GM06990 (cell line): ENCODE results near the gene RUVBL1.
"Not testable (repeated sequence)": the region's sequence is repeated elsewhere in the genome, so short reads cannot be mapped to it uniquely, and the experiment has no call there.

ENCODE experiments used
- DNase-seq: peaks from one replicate; pipeline ENCODE4 v3.0.0-alpha.2; 2011; ENCODE audit not compliant: insufficient read length; ENCODE audit errors: extremely low read depth
- H3K27me3 ChIP-seq: replicated peaks from 2 replicates; pipeline ENCODE4 v1.6.0; 2011; ENCODE audit warnings: low read length; ENCODE audit not compliant: control insufficient read depth, insufficient read depth
- H3K36me3 ChIP-seq: 2 replicates; pipeline ENCODE4 v1.5.1; 2011; ENCODE audit warnings: low read length; ENCODE audit not compliant: control insufficient read depth, insufficient read depth
- H3K4me3 ChIP-seq: replicated peaks from 2 replicates; pipeline ENCODE4 v1.5.1; 2011; ENCODE audit warnings: low read depth, mild to moderate bottlenecking, control low read depth, low read length
- CTCF ChIP-seq: IDR thresholded peaks from 2 replicates; pipeline ENCODE4 v1.5.1; 2011; ENCODE audit warnings: low read length, control low read depth, mild to moderate bottlenecking, inconsistent platforms; ENCODE audit not compliant: insufficient read depth, poor library complexity, severe bottlenecking

The RUVBL1 gene

GRCh38 chr3:128167646-128167972 lies 44.0 kb upstream of the RUVBL1 start:
- Histone ChIP-seq H3K4me3 (no peak overlapping the region), H3K36me3 (no peaks in the 10 kb centered on the region; the same call in none of the 2 replicates), H3K27me3 (no peaks in the 10 kb centered on the region)
- TF ChIP-seq CTCF: no peak
- DNase-seq: no peak

- DNase-seq: no peak
- H3K4me3 ChIP-seq: no peak overlapping the region
Observed at GRCh38 chr3:128166971-128167453, 43.4 kb upstream of the RUVBL1 start.

GRCh38 chr3:128163432-128163831 lies 39.8 kb upstream of the RUVBL1 start:
- TF ChIP-seq CTCF: no peak

More at GRCh38 chr3:128166971-128167453, 43.4 kb upstream of the RUVBL1 start:
- no peaks in the 10 kb centered on the region; the same call in none of the 2 replicates for H3K36me3 ChIP-seq
- no peaks in the 10 kb centered on the region for H3K27me3 ChIP-seq
- TF ChIP-seq CTCF: no peak

GRCh38 chr3:128160661-128161060 lies 37.0 kb upstream of the RUVBL1 start:
- Histone ChIP-seq H3K36me3 (peaks cover 2% of the 10 kb centered on the region), H3K4me3 (no peak overlapping the region), H3K27me3 (no peaks in the 10 kb centered on the region)
- TF ChIP-seq CTCF: no peak
- DNase-seq: no peak

More at GRCh38 chr3:128163432-128163831, 39.8 kb upstream of the RUVBL1 start:
- H3K36me3 ChIP-seq: no peaks in the 10 kb centered on the region; the same call in none of the 2 replicates
- H3K27me3 ChIP-seq: no peaks in the 10 kb centered on the region
- no peak overlapping the region for H3K4me3 ChIP-seq
- DNase-seq: no peak

- no peak overlapping the region for H3K4me3 ChIP-seq
- no peak for DNase-seq
- no peak for TF ChIP-seq CTCF
Observed at GRCh38 chr3:128155616-128156360, 32.2 kb upstream of the RUVBL1 start.

GRCh38 chr3:128154354-128154753 lies 30.7 kb upstream of the RUVBL1 start:
- DNase-seq: not testable (repeated sequence)

More at GRCh38 chr3:128155616-128156360, 32.2 kb upstream of the RUVBL1 start:
- peaks cover 2% of the 10 kb centered on the region; the same call in 1 of the 2 replicates for H3K36me3 ChIP-seq
- no peaks in the 10 kb centered on the region for H3K27me3 ChIP-seq

More at GRCh38 chr3:128154354-128154753, 30.7 kb upstream of the RUVBL1 start:
- not testable (repeated sequence) for H3K27me3 ChIP-seq, H3K36me3 ChIP-seq
- H3K4me3 ChIP-seq: peak overlapping the region; percentile 97
